Activated CD4-positive, alpha-beta T cell treated with anti-CD3 and anti-CD28 coated beads, Interleukin-2, amount 10 ng/mL, durations not matched to agents 24 days and 14 days (primary cell): Measurements from ENCODE around the gene PARVA. TPM values are rescaled to one million over a fixed set of nuclear protein-coding genes. Genes with fewer than 3 reads are reported as not detected.
"Not testable (repeated sequence)": the region's sequence is repeated elsewhere in the genome, so short reads cannot be mapped to it uniquely, and the experiment has no call there.

Source experiments
- DNase-seq: peaks from one replicate; pipeline ENCODE4 v3.0.0; 2022
- H3K27ac Mint-ChIP-seq: one replicate; pipeline ENCODE4 v1.8.0; 2022; ENCODE audit warnings: mild to moderate bottlenecking, mixed read lengths
- H3K27me3 Mint-ChIP-seq: one replicate; pipeline ENCODE4 v1.8.0; 2022; ENCODE audit warnings: mixed read lengths
- H3K36me3 Mint-ChIP-seq: one replicate; pipeline ENCODE4 v1.8.0; 2022; ENCODE audit warnings: low read depth, mild to moderate bottlenecking, mixed read lengths
- H3K4me1 Mint-ChIP-seq: one replicate; pipeline ENCODE4 v1.8.0; 2021; ENCODE audit warnings: mixed read lengths
- H3K4me3 Mint-ChIP-seq: one replicate; pipeline ENCODE4 v1.8.0; 2022; ENCODE audit warnings: mild to moderate bottlenecking, moderate library complexity, mixed read lengths
- H3K9me3 Mint-ChIP-seq: one replicate; pipeline ENCODE4 v1.8.0; 2021; ENCODE audit warnings: mixed read lengths
- intact Hi-C: fragments of 100-400 bp; cut with micrococcal nuclease; formaldehyde crosslinking; loops from one replicate; pipeline ENCODE4 v1.15.1; 2023
- total RNA-seq: library from RNA; stranded (reverse); gene quantifications from 2 replicates; pipeline ENCODE4 v1.2.3, GENCODE V29; 2022

Gene PARVA
- total RNA-seq: not detected in 2 replicates

GRCh38 chr11:12377106-12377823, at the start of gene PARVA:
Gene PARVA, plus strand, starts transcription at chr11:12377571. Its CDS starts 77 bp downstream, at chr11:12377648.
- DNase-seq: no peak
- peaks cover 2% of the 10 kb centered on the region for H3K4me1 Mint-ChIP-seq
- peaks cover 5% of the 10 kb centered on the region for H3K9me3 Mint-ChIP-seq
- H3K4me3 Mint-ChIP-seq: peak within 1 kb of the TSS; percentile 74
- no peak within 1 kb of the TSS for H3K27ac Mint-ChIP-seq
- H3K36me3 Mint-ChIP-seq: no peaks in the 10 kb centered on the region
- peaks cover 63% of the 10 kb centered on the region for H3K27me3 Mint-ChIP-seq
- intact Hi-C loops: no loop called here

- peaks cover 3% of the 10 kb centered on the region for H3K4me1 Mint-ChIP-seq
- H3K4me3 Mint-ChIP-seq: no peak overlapping the region
- DNase-seq: peak; percentile 21
- no peaks in the 10 kb centered on the region for H3K9me3 Mint-ChIP-seq
- intact Hi-C loops: no loop called here
- no peaks in the 10 kb centered on the region for H3K27me3 Mint-ChIP-seq
- H3K27ac Mint-ChIP-seq: no peak overlapping the region
- H3K36me3 Mint-ChIP-seq: peaks cover 5% of the 10 kb centered on the region
These were observed 48.2 kb upstream of the PARVA start for GRCh38 chr11:12329169-12329568.

- H3K36me3 Mint-ChIP-seq: peaks cover 2% of the 10 kb centered on the region
These were observed 47.6 kb upstream of the PARVA start for GRCh38 chr11:12329797-12330196.

GRCh38 chr11:12330485-12331231, 46.7 kb upstream of the PARVA start:
- Mint-ChIP-seq H3K9me3 (peaks cover under 1% of the 10 kb centered on the region), H3K4me1 (peaks cover 3% of the 10 kb centered on the region)
- intact Hi-C loops: loop anchor here (1.0 to 5.0 kb wide), 2 partner anchors 267 to 559 kb away; no protein-coding TSS in a partner anchor

More at GRCh38 chr11:12329797-12330196, 47.6 kb upstream of the PARVA start:
- Mint-ChIP-seq H3K4me1 (peaks cover 3% of the 10 kb centered on the region), H3K4me3 (no peak overlapping the region), H3K27me3 (no peaks in the 10 kb centered on the region), H3K9me3 (no peaks in the 10 kb centered on the region), H3K27ac (no peak overlapping the region)
- DNase-seq: no peak
- intact Hi-C loops: loop anchor here (5.0 kb wide), 1 partner anchor 268 kb away; no protein-coding TSS in a partner anchor

GRCh38 chr11:12331239-12331874, 46.0 kb upstream of the PARVA start:
- Mint-ChIP-seq H3K27ac (no peak overlapping the region), H3K4me3 (no peak overlapping the region), H3K9me3 (peaks cover 5% of the 10 kb centered on the region), H3K4me1 (peaks cover 3% of the 10 kb centered on the region), H3K36me3 (no peaks in the 10 kb centered on the region), H3K27me3 (no peaks in the 10 kb centered on the region)
- peak; percentile 91 for DNase-seq
- intact Hi-C loops: loop anchor here (1.0 to 5.0 kb wide), 2 partner anchors 266 to 558 kb away; no protein-coding TSS in a partner anchor

More at GRCh38 chr11:12330485-12331231, 46.7 kb upstream of the PARVA start:
- no peaks in the 10 kb centered on the region for H3K27me3 Mint-ChIP-seq
- no peaks in the 10 kb centered on the region for H3K36me3 Mint-ChIP-seq
- DNase-seq: peak; percentile 57
- H3K27ac Mint-ChIP-seq: no peak overlapping the region
- no peak overlapping the region for H3K4me3 Mint-ChIP-seq

GRCh38 chr11:12343526-12343925, 33.8 kb upstream of the PARVA start:
- intact Hi-C loops: no loop called here
- Mint-ChIP-seq H3K36me3 (no peaks in the 10 kb centered on the region), H3K27ac (no peak overlapping the region), H3K27me3 (peaks cover 2% of the 10 kb centered on the region), H3K4me1 (no peaks in the 10 kb centered on the region), H3K4me3 (no peak overlapping the region), H3K9me3 (no peaks in the 10 kb centered on the region)
- no peak for DNase-seq

GRCh38 chr11:12353534-12353933, 23.8 kb upstream of the PARVA start:
- intact Hi-C loops: no loop called here
- Mint-ChIP-seq H3K36me3 (peaks cover 7% of the 10 kb centered on the region), H3K9me3 (no peaks in the 10 kb centered on the region), H3K27ac (peak overlapping the region; percentile 6), H3K4me3 (no peak overlapping the region), H3K27me3 (no peaks in the 10 kb centered on the region), H3K4me1 (peaks cover 26% of the 10 kb centered on the region)
- DNase-seq: no peak

GRCh38 chr11:12354750-12355545, 22.4 kb upstream of the PARVA start:
- Mint-ChIP-seq H3K9me3 (no peaks in the 10 kb centered on the region), H3K27me3 (no peaks in the 10 kb centered on the region)
- intact Hi-C loops: no loop called here

GRCh38 chr11:12356944-12357655, 20.3 kb upstream of the PARVA start:
- DNase-seq: peak; percentile 71
- H3K27me3 Mint-ChIP-seq: peaks cover 2% of the 10 kb centered on the region
- intact Hi-C loops: no loop called here
- no peaks in the 10 kb centered on the region for H3K9me3 Mint-ChIP-seq
- peaks cover 26% of the 10 kb centered on the region for H3K4me1 Mint-ChIP-seq
- H3K4me3 Mint-ChIP-seq: peak overlapping the region; percentile 38
- peaks cover 10% of the 10 kb centered on the region for H3K36me3 Mint-ChIP-seq
- H3K27ac Mint-ChIP-seq: peak overlapping the region; percentile 21

More at GRCh38 chr11:12354750-12355545, 22.4 kb upstream of the PARVA start:
- peaks cover 10% of the 10 kb centered on the region for H3K36me3 Mint-ChIP-seq
- DNase-seq: no peak
- H3K27ac Mint-ChIP-seq: no peak overlapping the region
- peaks cover 26% of the 10 kb centered on the region for H3K4me1 Mint-ChIP-seq
- H3K4me3 Mint-ChIP-seq: no peak overlapping the region

- H3K9me3 Mint-ChIP-seq, H3K27me3 Mint-ChIP-seq, H3K27ac Mint-ChIP-seq, DNase-seq, intact Hi-C loops, H3K4me3 Mint-ChIP-seq: not testable (repeated sequence)
- H3K4me1 Mint-ChIP-seq: peaks cover 28% of the 10 kb centered on the region
- peaks cover 10% of the 10 kb centered on the region for H3K36me3 Mint-ChIP-seq
These were observed 19.7 kb upstream of the PARVA start for GRCh38 chr11:12357697-12358096.

GRCh38 chr11:12358302-12359188, 18.8 kb upstream of the PARVA start:
- peaks cover 8% of the 10 kb centered on the region for H3K36me3 Mint-ChIP-seq
- no peak overlapping the region for H3K4me3 Mint-ChIP-seq

GRCh38 chr11:12359761-12360160, 17.6 kb upstream of the PARVA start:
- Mint-ChIP-seq H3K36me3 (peaks cover 8% of the 10 kb centered on the region), H3K4me1 (peaks cover 26% of the 10 kb centered on the region), H3K4me3 (no peak overlapping the region), H3K27ac (no peak overlapping the region), H3K9me3 (peaks cover 3% of the 10 kb centered on the region), H3K27me3 (peaks cover 2% of the 10 kb centered on the region)
- intact Hi-C loops: no loop called here
- DNase-seq: no peak

More at GRCh38 chr11:12358302-12359188, 18.8 kb upstream of the PARVA start:
- Mint-ChIP-seq H3K27me3 (peaks cover 2% of the 10 kb centered on the region), H3K4me1 (peaks cover 30% of the 10 kb centered on the region), H3K27ac (no peak overlapping the region), H3K9me3 (peaks cover 3% of the 10 kb centered on the region)
- no peak for DNase-seq
- intact Hi-C loops: no loop called here
